SK-N-SH (cell line): ENCODE data around the gene ST6GALNAC3. TPM values are rescaled to one million over a fixed set of nuclear protein-coding genes. Genes with fewer than 3 reads are reported as not detected.

Experiments
- CTCF ChIA-PET: fragments of 300-600, 350-600 bp; formaldehyde crosslinking; extraction: SDS; loops from one replicate; lab custom pipeline; 2021; lab: Yijun Ruan, JAX
- POLR2A ChIA-PET: fragments of 350-600 bp; sonication (Branson Sonifier 250); formaldehyde crosslinking; extraction: SDS; loops from one replicate; lab custom pipeline; 2020; ENCODE audit warnings: antibody characterized with exemption, inconsistent platforms; lab: Yijun Ruan, JAX
- DNase-seq: peaks from one replicate; pipeline ENCODE4 v3.0.0; 2012
- H2AFZ ChIP-seq: fragments of 200-600 bp; sonication (generic); 2 replicates; pipeline ENCODE4 v1.8.1; 2016; ENCODE audit warnings: antibody characterized with exemption, mild to moderate bottlenecking, low read depth
- H3F3A ChIP-seq: fragments of 200-600 bp; sonication (generic); replicated peaks from 2 replicates; pipeline ENCODE3; 2016; ENCODE audit warnings: antibody characterized with exemption, mild to moderate bottlenecking; ENCODE audit not compliant: insufficient read depth
- H3K27ac ChIP-seq, 2 experiments: fragments of 200-500 bp in 1 of 2; fragments of 200-600 bp in 1 of 2; sonication (Bioruptor generic) in 1 of 2; sonication (generic), shearing (Covaris generic) in 1 of 2; 2 replicates each; pipeline versions ENCODE4 v1.5.1 to v1.6.1; 2014 to 2016; ENCODE audit warnings: low read depth in 2 of 2, inconsistent platforms in 1 of 2, low read length in 1 of 2, mild to moderate bottlenecking in 1 of 2, mixed read lengths in 1 of 2
- H3K27me3 ChIP-seq: fragments of 200-600 bp; sonication (generic), shearing (Covaris generic); 2 replicates; pipeline ENCODE4 v1.6.1; 2016; ENCODE audit warnings: mixed run types; ENCODE audit not compliant: insufficient read depth
- H3K36me3 ChIP-seq, 2 experiments: fragments of 200-500 bp in 1 of 2; fragments of 200-600 bp in 1 of 2; sonication (Bioruptor generic) in 1 of 2; sonication (generic) in 1 of 2; replicated peaks in 1 of 2; 2 replicates each; pipeline versions ENCODE3 to v1.5.1; 2014 to 2016; ENCODE audit warnings: low read length in 1 of 2, mild to moderate bottlenecking in 1 of 2; ENCODE audit not compliant: insufficient read depth in 2 of 2, control insufficient read depth in 1 of 2
- H3K4me1 ChIP-seq, 2 experiments: fragments of 200-500 bp in 1 of 2; fragments of 200-600 bp in 1 of 2; sonication (Bioruptor generic) in 1 of 2; sonication (generic), shearing (Covaris generic) in 1 of 2; 2 replicates each; pipeline versions ENCODE4 v1.5.1 to v1.6.1; 2014 to 2016; ENCODE audit warnings: low read depth in 1 of 2, low read length in 1 of 2, mixed run types in 1 of 2; ENCODE audit not compliant: insufficient read depth in 2 of 2, control insufficient read depth in 1 of 2
- H3K4me2 ChIP-seq: fragments of 200-600 bp; sonication (generic), shearing (Covaris generic); 2 replicates; pipeline ENCODE4 v1.6.1; 2017; ENCODE audit warnings: mixed run types
- H3K4me3 ChIP-seq, 2 experiments: fragments of 200-500 bp in 1 of 2; fragments of 200-600 bp in 1 of 2; sonication (Bioruptor generic) in 1 of 2; sonication (generic), shearing (Covaris generic) in 1 of 2; 2 replicates each; pipeline versions ENCODE4 v1.5.1 to v1.8.1; 2014 to 2016; ENCODE audit warnings: low read depth in 2 of 2, inconsistent platforms in 1 of 2, low read length in 1 of 2, mild to moderate bottlenecking in 1 of 2, mixed read lengths in 1 of 2, moderate library complexity in 1 of 2
- H3K79me2 ChIP-seq: fragments of 200-600 bp; sonication (generic); 2 replicates; pipeline ENCODE4 v1.8.1; 2017; ENCODE audit warnings: mild to moderate bottlenecking; ENCODE audit not compliant: insufficient read depth
- H3K9ac ChIP-seq: fragments of 200-600 bp; sonication (generic); 2 replicates; pipeline ENCODE4 v1.6.1; 2017; ENCODE audit warnings: mixed run types
- H3K9me2 ChIP-seq: fragments of 200-600 bp; sonication (generic); 2 replicates; pipeline ENCODE4 v1.6.1; 2017; ENCODE audit warnings: mixed run types
- H3K9me3 ChIP-seq: fragments of 200-600 bp; sonication (generic); 2 replicates; pipeline ENCODE4 v1.6.1; 2017; ENCODE audit warnings: mixed run types, mild to moderate bottlenecking, moderate library complexity
- H4K20me1 ChIP-seq: fragments of 200-600 bp; sonication (generic); 2 replicates; pipeline ENCODE4 v1.6.1; 2017; ENCODE audit warnings: mild to moderate bottlenecking, mixed run types; ENCODE audit not compliant: insufficient read depth
- CHD2 ChIP-seq: fragments of 150-350 bp; IDR thresholded peaks from 2 replicates; pipeline ENCODE4 v1.6.1; 2018; ENCODE audit warnings: low read length; ENCODE audit not compliant: partially characterized antibody
- EP300 ChIP-seq, 2 experiments: IDR thresholded peaks; 2 replicates each; pipeline versions ENCODE4 v1.4.0 to v1.6.1; 2012; ENCODE audit warnings: borderline replicate concordance in 1 of 2, low read depth in 1 of 2, low read length in 1 of 2
- EZH2phosphoT487 ChIP-seq: fragments of 200-600 bp; sonication (generic); IDR thresholded peaks from 2 replicates; pipeline ENCODE4 v1.6.1; 2017; ENCODE audit warnings: low read depth, mixed run types, mild to moderate bottlenecking, antibody characterized with exemption, moderate library complexity, borderline replicate concordance
- FOSL2 ChIP-seq: IDR thresholded peaks from 2 replicates; pipeline ENCODE4 v1.4.0; 2012; ENCODE audit warnings: low read depth, mild to moderate bottlenecking, moderate library complexity, borderline replicate concordance
- FOXM1 ChIP-seq: IDR thresholded peaks from 2 replicates; pipeline ENCODE4 v1.4.0; 2012; ENCODE audit warnings: low read depth, mild to moderate bottlenecking
- GABPA ChIP-seq: IDR thresholded peaks from 2 replicates; pipeline ENCODE4 v1.4.0; 2012; ENCODE audit warnings: low read depth, mild to moderate bottlenecking
- GATA2 ChIP-seq: sonication (generic); formaldehyde crosslinking; IDR thresholded peaks from 2 replicates; pipeline ENCODE4 v1.5.0; 2020; ENCODE audit warnings: mild to moderate bottlenecking, missing genetic modification reagents
- JUND ChIP-seq: IDR thresholded peaks from 2 replicates; pipeline ENCODE4 v1.4.0; 2012
- MAX ChIP-seq: IDR thresholded peaks from 2 replicates; pipeline ENCODE4 v1.4.0; 2012; ENCODE audit warnings: low read depth
- MEF2A ChIP-seq: IDR thresholded peaks from 2 replicates; pipeline ENCODE4 v1.4.0; 2012; ENCODE audit warnings: low read depth, borderline replicate concordance
- NFIC ChIP-seq: IDR thresholded peaks from 2 replicates; pipeline ENCODE4 v1.4.0; 2012; ENCODE audit warnings: borderline replicate concordance
- NRF1 ChIP-seq: IDR thresholded peaks from 2 replicates; pipeline ENCODE4 v1.6.1; 2012; ENCODE audit warnings: low read depth, mild to moderate bottlenecking, low read length
- POLR2AphosphoS5 ChIP-seq: IDR thresholded peaks from 2 replicates; pipeline ENCODE4 v1.6.1; 2012; ENCODE audit warnings: low read depth, low read length
- RAD21 ChIP-seq: IDR thresholded peaks from 2 replicates; pipeline ENCODE4 v1.6.1; 2012; ENCODE audit warnings: mild to moderate bottlenecking, low read length
- RFX5 ChIP-seq: IDR thresholded peaks from 2 replicates; pipeline ENCODE4 v1.6.1; 2012; ENCODE audit warnings: mild to moderate bottlenecking, improper control_type of control experiment, low read length
- RXRA ChIP-seq: IDR thresholded peaks from 2 replicates; pipeline ENCODE4 v1.4.0; 2012; ENCODE audit warnings: low read depth, mild to moderate bottlenecking, borderline replicate concordance
- SIN3A ChIP-seq: IDR thresholded peaks from 2 replicates; pipeline ENCODE4 v1.6.1; 2012; ENCODE audit warnings: low read depth, mild to moderate bottlenecking, low read length, moderate library complexity, borderline replicate concordance
- TCF12 ChIP-seq: IDR thresholded peaks from 2 replicates; pipeline ENCODE4 v1.4.0; 2012
- USF2 ChIP-seq: fragments of 150-350 bp; IDR thresholded peaks from 2 replicates; pipeline ENCODE4 v1.6.1; 2017; ENCODE audit warnings: antibody characterized with exemption, low read length, low read depth, borderline replicate concordance
- YY1 ChIP-seq: IDR thresholded peaks from 2 replicates; pipeline ENCODE4 v1.4.0; 2012; ENCODE audit warnings: low read depth, mild to moderate bottlenecking
- WGBS: methylation state at CpG from one replicate; pipeline ENCODE4 v1.1.6; 2017; ENCODE audit warnings: low lambda C conversion rate; 5-methylcytosine and 5-hydroxymethylcytosine counted together
- polyA plus RNA-seq, 3 experiments: library from polyadenylated mRNA; depleted of rRNA; stranded (reverse); fragments of >200 nt; gene quantifications; 2 replicates each; pipeline ENCODE4 v1.2.3, GENCODE V29; 2012
- TF ChIP-seq, protein P1 (sequence below): IDR thresholded peaks from 2 replicates; pipeline ENCODE4; 2012
- TF ChIP-seq, protein P2 (sequence below): IDR thresholded peaks from 2 replicates; pipeline ENCODE4 v1.4.0; 2012; ENCODE audit warnings: low read depth, borderline replicate concordance

The ST6GALNAC3 gene
- polyA plus RNA-seq, 1 of the 3 experiments (the other 2 are of a cell fraction) = 8.1 TPM

- CTCF ChIA-PET = no interaction called here
- POLR2A ChIA-PET = no interaction called here
- Histone ChIP-seq H3K9ac (no peak overlapping the region), H4K20me1 (no peaks in the 10 kb centered on the region), H3K9me3 (no peaks in the 10 kb centered on the region), H3K4me3 (no peak overlapping the region), H3K4me1 (peaks cover 0 to 12% of the 10 kb centered on the region in 2 experiments; a peak in 2 of 4 replicates), H2AFZ (no peak overlapping the region), H3K79me2 (no peaks in the 10 kb centered on the region), H3K27me3 (no peaks in the 10 kb centered on the region), H3K9me2 (no peaks in the 10 kb centered on the region), H3K36me3 (no peaks in the 10 kb centered on the region), H3F3A (no peaks in the 10 kb centered on the region), H3K4me2 (no peak overlapping the region)
- 94% methylated on average over 2 of the region's 2 CpGs for WGBS
- TF ChIP-seq TCF12 = no peak
- TF ChIP-seq RAD21 = no peak
- TF ChIP-seq MAX = no peak
- no peak for TF ChIP-seq RFX5
- TF ChIP-seq, protein P1, sequence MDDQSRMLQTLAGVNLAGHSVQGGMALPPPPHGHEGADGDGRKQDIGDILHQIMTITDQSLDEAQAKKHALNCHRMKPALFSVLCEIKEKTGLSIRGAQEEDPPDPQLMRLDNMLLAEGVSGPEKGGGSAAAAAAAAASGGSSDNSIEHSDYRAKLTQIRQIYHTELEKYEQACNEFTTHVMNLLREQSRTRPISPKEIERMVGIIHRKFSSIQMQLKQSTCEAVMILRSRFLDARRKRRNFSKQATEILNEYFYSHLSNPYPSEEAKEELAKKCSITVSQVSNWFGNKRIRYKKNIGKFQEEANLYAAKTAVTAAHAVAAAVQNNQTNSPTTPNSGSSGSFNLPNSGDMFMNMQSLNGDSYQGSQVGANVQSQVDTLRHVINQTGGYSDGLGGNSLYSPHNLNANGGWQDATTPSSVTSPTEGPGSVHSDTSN = no peak
- TF ChIP-seq USF2 = no peak
- TF ChIP-seq FOXM1 = no peak
- no peak for TF ChIP-seq YY1
- no peak for TF ChIP-seq FOSL2
- TF ChIP-seq, protein P2, sequence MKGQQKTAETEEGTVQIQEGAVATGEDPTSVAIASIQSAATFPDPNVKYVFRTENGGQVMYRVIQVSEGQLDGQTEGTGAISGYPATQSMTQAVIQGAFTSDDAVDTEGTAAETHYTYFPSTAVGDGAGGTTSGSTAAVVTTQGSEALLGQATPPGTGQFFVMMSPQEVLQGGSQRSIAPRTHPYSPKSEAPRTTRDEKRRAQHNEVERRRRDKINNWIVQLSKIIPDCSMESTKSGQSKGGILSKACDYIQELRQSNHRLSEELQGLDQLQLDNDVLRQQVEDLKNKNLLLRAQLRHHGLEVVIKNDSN = no peak
- no peak for TF ChIP-seq RXRA
- TF ChIP-seq MEF2A = no peak
- no peak for TF ChIP-seq CHD2
- TF ChIP-seq SIN3A = no peak
- TF ChIP-seq JUND = no peak
- no peak for TF ChIP-seq NFIC
- TF ChIP-seq, all 33 proteins: peak for 0
- H3K27ac ChIP-seq = no peak overlapping the region
- no peak for DNase-seq
These were observed 156.3 kb downstream of the ST6GALNAC3 start for GRCh38 chr1:76230842-76231281.

GRCh38 chr1:76231320-76231719, 156.8 kb downstream of the ST6GALNAC3 start:
- ChIA-PET CTCF (no interaction called here), POLR2A (no interaction called here)
- no peaks in the 10 kb centered on the region for H3K36me3 ChIP-seq
- H3K27ac ChIP-seq = no peak overlapping the region
- no peaks in the 10 kb centered on the region for H4K20me1 ChIP-seq
- H3F3A ChIP-seq = no peaks in the 10 kb centered on the region
- H3K4me2 ChIP-seq = no peak overlapping the region
- no peak overlapping the region for H2AFZ ChIP-seq
- 70% methylated on average over 4 of the region's 4 CpGs for WGBS
- H3K79me2 ChIP-seq = no peaks in the 10 kb centered on the region
- peaks cover 0 to 12% of the 10 kb centered on the region in 2 experiments; a peak in 2 of 4 replicates for H3K4me1 ChIP-seq
- H3K9me3 ChIP-seq = no peaks in the 10 kb centered on the region
- no peak overlapping the region for H3K9ac ChIP-seq
- no peak for DNase-seq
- H3K9me2 ChIP-seq = no peaks in the 10 kb centered on the region
- no peak overlapping the region for H3K4me3 ChIP-seq
- no peaks in the 10 kb centered on the region for H3K27me3 ChIP-seq
- no peak for TF ChIP-seq MEF2A
- TF ChIP-seq NRF1 = no peak
- no peak for TF ChIP-seq RAD21
- TF ChIP-seq POLR2AphosphoS5 = no peak
- TF ChIP-seq, protein P1 = no peak
- TF ChIP-seq GABPA = no peak
- TF ChIP-seq GATA2 (CRISPR knock-in tag) = no peak
- no peak for TF ChIP-seq EP300 (IDR thresholded peaks at IDR 0.05; ENCODE audit: borderline replicate concordance in 1 of 2, low read depth in 1 of 2, low read length in 1 of 2)
- TF ChIP-seq EZH2phosphoT487 = no peak
- no peak for TF ChIP-seq SIN3A
- no peak for TF ChIP-seq USF2
